ENCODE measurements around the gene GNB5. TPM values are rescaled to one million over a fixed set of nuclear protein-coding genes. Genes with fewer than 3 reads are reported as not detected.

GNB5 gene
- total RNA-seq, 2 donors from 2014 or later = 19.1 to 20.7 TPM

DNA sequence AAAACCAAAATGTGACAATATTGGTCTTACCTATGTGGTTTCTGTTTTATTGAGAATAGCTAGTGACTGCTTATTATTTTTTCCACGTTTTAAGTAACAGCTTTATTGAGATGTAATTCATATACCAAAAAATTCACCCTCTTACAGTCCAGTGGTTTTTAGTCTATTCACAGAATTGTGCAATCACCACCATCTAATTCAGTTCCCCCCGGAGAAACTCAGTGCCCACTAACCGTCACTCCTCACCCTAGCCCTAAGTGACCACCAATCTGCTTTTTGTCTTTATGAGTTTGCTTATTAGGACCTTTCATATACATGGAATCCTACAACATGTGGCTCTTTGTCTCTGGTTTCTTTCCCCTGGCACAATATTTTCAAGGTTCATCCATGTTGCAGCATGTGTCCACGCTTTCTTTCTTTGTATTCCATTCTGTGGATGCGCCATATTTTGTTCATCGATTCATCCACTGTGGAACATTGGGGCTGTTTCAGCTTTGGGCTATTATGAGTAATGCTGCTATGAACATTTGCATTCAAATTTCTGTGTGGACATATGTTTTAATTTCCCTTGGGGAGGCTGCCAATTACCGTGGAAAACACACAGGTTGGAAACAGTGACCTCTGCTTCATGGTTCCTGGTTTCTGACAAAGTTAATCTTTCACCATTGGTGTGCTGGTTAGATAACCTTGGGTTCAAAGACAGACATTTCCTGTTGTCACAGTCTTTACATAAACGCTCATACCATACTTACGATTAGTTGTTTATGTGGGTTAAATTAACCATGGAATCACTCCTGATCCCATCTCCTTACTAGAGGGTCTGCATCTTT lies 75.4 kb downstream of the GNB5 start:
- no peak overlapping the region for H3K9ac ChIP-seq (ENCODE audit: extremely low read depth, low read length, poor library complexity, severe bottlenecking)
- Mint-ChIP-seq H3K4me3 (no peak overlapping the region), H3K27me3 (ENCODE audit: insufficient read depth) (peaks cover 33% of the 10 kb centered on the region), H3K36me3 (ENCODE audit: low read depth) (no peaks in the 10 kb centered on the region), H3K27ac (no peak overlapping the region), H3K9me3 (no peaks in the 10 kb centered on the region), H3K4me1 (no peaks in the 10 kb centered on the region)
- H3K4me1 ChIP-seq (ENCODE audit: control insufficient read depth, insufficient read depth, low read length) = no peaks in the 10 kb centered on the region
- TF ChIP-seq, protein P1, sequence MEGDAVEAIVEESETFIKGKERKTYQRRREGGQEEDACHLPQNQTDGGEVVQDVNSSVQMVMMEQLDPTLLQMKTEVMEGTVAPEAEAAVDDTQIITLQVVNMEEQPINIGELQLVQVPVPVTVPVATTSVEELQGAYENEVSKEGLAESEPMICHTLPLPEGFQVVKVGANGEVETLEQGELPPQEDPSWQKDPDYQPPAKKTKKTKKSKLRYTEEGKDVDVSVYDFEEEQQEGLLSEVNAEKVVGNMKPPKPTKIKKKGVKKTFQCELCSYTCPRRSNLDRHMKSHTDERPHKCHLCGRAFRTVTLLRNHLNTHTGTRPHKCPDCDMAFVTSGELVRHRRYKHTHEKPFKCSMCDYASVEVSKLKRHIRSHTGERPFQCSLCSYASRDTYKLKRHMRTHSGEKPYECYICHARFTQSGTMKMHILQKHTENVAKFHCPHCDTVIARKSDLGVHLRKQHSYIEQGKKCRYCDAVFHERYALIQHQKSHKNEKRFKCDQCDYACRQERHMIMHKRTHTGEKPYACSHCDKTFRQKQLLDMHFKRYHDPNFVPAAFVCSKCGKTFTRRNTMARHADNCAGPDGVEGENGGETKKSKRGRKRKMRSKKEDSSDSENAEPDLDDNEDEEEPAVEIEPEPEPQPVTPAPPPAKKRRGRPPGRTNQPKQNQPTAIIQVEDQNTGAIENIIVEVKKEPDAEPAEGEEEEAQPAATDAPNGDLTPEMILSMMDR (conservative IDR thresholded peaks at IDR 0.05) = no peak
- 93 to 94% methylated on average over 6 to 7 of the region's 9 CpGs for WGBS, 2 experiments (ENCODE audit: insufficient coverage in 1 of 2, insufficient read length in 1 of 2)
- peaks cover 26% of the 10 kb centered on the region for H3K27me3 ChIP-seq (ENCODE audit: control insufficient read depth, insufficient read depth, low read length, poor library complexity, severe bottlenecking)
- no peak for DNase-seq
- H3K9me3 ChIP-seq (ENCODE audit: control insufficient read depth, low read length) = no peaks in the 10 kb centered on the region
- no peaks in the 10 kb centered on the region for H3K36me3 ChIP-seq (ENCODE audit: control insufficient read depth, insufficient read depth, low read length)
- H3K27ac ChIP-seq (ENCODE audit: low read depth, low read length) = peak overlapping the region; percentile 47
- H3K4me3 ChIP-seq (ENCODE audit: low read length) = no peak overlapping the region

GRCh38 chr15:52114261-52115055 lies 76.7 kb downstream of the GNB5 start:
- H3K9me3 Mint-ChIP-seq = no peaks in the 10 kb centered on the region
- no peak overlapping the region for H3K27ac ChIP-seq (ENCODE audit: low read depth, low read length)
- H3K4me3 Mint-ChIP-seq = no peak overlapping the region
- no peaks in the 10 kb centered on the region for H3K4me1 ChIP-seq (ENCODE audit: control insufficient read depth, insufficient read depth, low read length)
- no peaks in the 10 kb centered on the region for H3K36me3 Mint-ChIP-seq (ENCODE audit: low read depth)
- no peak overlapping the region for H3K4me3 ChIP-seq (ENCODE audit: low read length)
- no peaks in the 10 kb centered on the region for H3K36me3 ChIP-seq (ENCODE audit: control insufficient read depth, insufficient read depth, low read length)
- DNase-seq = peak; percentile 24
- no peak overlapping the region for H3K9ac ChIP-seq (ENCODE audit: extremely low read depth, low read length, poor library complexity, severe bottlenecking)
- 93 to 94% methylated on average over 5 of the region's 5 CpGs for whole genome bisulfite sequencing, 2 experiments (ENCODE audit: insufficient coverage in 1 of 2, insufficient read length in 1 of 2)
- H3K27me3 Mint-ChIP-seq (ENCODE audit: insufficient read depth) = peaks cover 33% of the 10 kb centered on the region
- TF ChIP-seq, protein P1 (conservative IDR thresholded peaks at IDR 0.05) = no peak
- H3K4me1 Mint-ChIP-seq = peaks cover 8% of the 10 kb centered on the region
- no peaks in the 10 kb centered on the region for H3K9me3 ChIP-seq (ENCODE audit: control insufficient read depth, low read length)
- H3K27ac Mint-ChIP-seq = no peak overlapping the region
- peaks cover 26% of the 10 kb centered on the region for H3K27me3 ChIP-seq (ENCODE audit: control insufficient read depth, insufficient read depth, low read length, poor library complexity, severe bottlenecking)

DNA sequence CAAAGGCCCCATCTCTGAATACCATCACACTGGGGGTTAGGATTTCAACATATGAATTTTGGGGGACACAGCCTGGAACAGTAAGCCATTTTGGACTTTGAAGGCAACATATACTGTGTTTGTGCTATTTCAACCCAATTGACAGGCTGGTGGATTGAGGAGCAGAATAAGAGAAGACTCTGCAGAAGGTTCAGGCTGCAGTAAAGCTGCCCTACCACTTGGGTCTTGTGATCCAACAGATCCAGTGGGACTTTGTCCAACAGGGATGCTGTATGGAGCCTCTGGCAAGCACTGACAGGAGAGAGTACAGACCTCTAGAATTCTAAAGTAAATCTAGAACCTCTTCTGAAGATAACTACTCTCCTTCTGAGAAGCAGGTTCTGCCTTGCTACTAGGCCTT lies 77.5 kb downstream of the GNB5 start:
- H3K9ac ChIP-seq (ENCODE audit: extremely low read depth, low read length, poor library complexity, severe bottlenecking) = no peak overlapping the region
- H3K4me3 ChIP-seq (ENCODE audit: low read length) = no peak overlapping the region
- TF ChIP-seq, protein P1 (conservative IDR thresholded peaks at IDR 0.05) = peak; percentile 42
- H3K9me3 ChIP-seq (ENCODE audit: control insufficient read depth, low read length) = no peaks in the 10 kb centered on the region
- Mint-ChIP-seq H3K27me3 (ENCODE audit: insufficient read depth) (peaks cover 33% of the 10 kb centered on the region), H3K9me3 (no peaks in the 10 kb centered on the region), H3K36me3 (ENCODE audit: low read depth) (no peaks in the 10 kb centered on the region), H3K4me1 (peaks cover 14% of the 10 kb centered on the region), H3K4me3 (no peak overlapping the region), H3K27ac (no peak overlapping the region)
- no peaks in the 10 kb centered on the region for H3K36me3 ChIP-seq (ENCODE audit: control insufficient read depth, insufficient read depth, low read length)
- no peaks in the 10 kb centered on the region for H3K4me1 ChIP-seq (ENCODE audit: control insufficient read depth, insufficient read depth, low read length)
- no peak overlapping the region for H3K27ac ChIP-seq (ENCODE audit: low read depth, low read length)
- peak; percentile 39 for DNase-seq
- H3K27me3 ChIP-seq (ENCODE audit: control insufficient read depth, insufficient read depth, low read length, poor library complexity, severe bottlenecking) = peaks cover 26% of the 10 kb centered on the region
